Tibial artery (tissue), 4 donors: ENCODE results near the gene ZBTB40.

Source experiments
- DNase-seq, 2 donors: peaks; one replicate each; pipeline ENCODE4 v3.0.0-alpha.2; 2019
- H3K27ac ChIP-seq, 2 donors: fragments of 200-600 bp; sonication (generic) in 1 of 2; 1 replicate in 1 of 2; 2 replicates in 1 of 2; pipeline ENCODE4 v1.5.1; 2018 to 2019; ENCODE audit warnings: mild to moderate bottlenecking in 1 of 2
- H3K27me3 ChIP-seq, 2 donors: fragments of 200-600 bp; sonication (generic) in 1 of 2; one replicate each; pipeline versions ENCODE4 v1.5.1 to v1.6.0; 2016 to 2019
- H3K36me3 ChIP-seq, 3 donors: fragments of 200-600 bp; sonication (generic) in 2 of 3; one replicate each; pipeline ENCODE4 v1.5.1; 2016 to 2019; ENCODE audit warnings: mild to moderate bottlenecking in 2 of 3
- H3K4me1 ChIP-seq, 4 donors: fragments of 200-600 bp; sonication (generic) in 2 of 4; 1 replicate in 3 of 4; 2 replicates in 1 of 4; pipeline ENCODE4 v1.5.1; 2016 to 2019
- H3K4me3 ChIP-seq, 2 donors: fragments of 200-600 bp; sonication (generic) in 1 of 2; 1 replicate in 1 of 2; 2 replicates in 1 of 2; pipeline ENCODE4 v1.5.1; 2018 to 2019; ENCODE audit warnings: mild to moderate bottlenecking in 2 of 2
- H3K9me3 ChIP-seq, 3 donors: fragments of 200-600 bp; sonication (generic) in 1 of 3; one replicate each; pipeline ENCODE4 v1.5.1; 2016 to 2019
- intact Hi-C: fragments of 100-400 bp; cut with DNase I; formaldehyde crosslinking; loops from one replicate; pipeline ENCODE4 v1.15.0; 2023; ENCODE audit warnings: low total_unique reads
- TF ChIP-seq, protein P1 (sequence below), 2 experiments: fragments of 200-600 bp in 1 of 2; fragments of 450-650 bp in 1 of 2; IDR thresholded peaks; one replicate each; pipeline ENCODE4 v1.5.1; 2017 to 2019; ENCODE audit warnings: antibody characterized with exemption in 2 of 2, mild to moderate bottlenecking in 1 of 2, moderate library complexity in 1 of 2

The ZBTB40 gene

DNA sequence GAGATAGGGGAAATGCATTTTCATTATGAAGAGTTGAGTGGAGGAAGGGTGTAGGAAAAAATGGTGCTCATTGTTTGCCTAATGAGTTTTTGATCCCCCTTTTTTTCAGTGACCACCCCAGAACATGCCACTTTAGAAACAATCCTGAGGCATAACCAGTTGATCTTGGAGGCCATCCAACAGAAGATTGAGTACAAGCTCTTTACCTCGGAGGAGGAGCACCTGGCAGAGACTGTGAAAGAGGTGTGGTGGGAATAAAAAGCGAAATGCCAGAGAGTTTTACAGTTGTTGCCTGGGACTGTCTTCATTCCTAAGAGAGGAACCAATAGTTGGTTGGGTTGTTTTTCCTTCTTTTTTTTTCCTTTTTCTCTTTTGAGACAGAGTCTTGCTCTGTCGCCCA, 57.3 kb downstream of the ZBTB40 start:
- no peaks in the 10 kb centered on the region for H3K27me3 ChIP-seq
- H3K27ac ChIP-seq: peak overlapping the region; percentile 43 to 72
- no peaks in the 10 kb centered on the region for H3K9me3 ChIP-seq
- H3K4me1 ChIP-seq: peaks cover 0 to 52% (median 14%) of the 10 kb centered on the region in 4 donors
- H3K36me3 ChIP-seq: peaks cover 51 to 82% (median 67%) of the 10 kb centered on the region in 3 donors
- TF ChIP-seq, protein P1, sequence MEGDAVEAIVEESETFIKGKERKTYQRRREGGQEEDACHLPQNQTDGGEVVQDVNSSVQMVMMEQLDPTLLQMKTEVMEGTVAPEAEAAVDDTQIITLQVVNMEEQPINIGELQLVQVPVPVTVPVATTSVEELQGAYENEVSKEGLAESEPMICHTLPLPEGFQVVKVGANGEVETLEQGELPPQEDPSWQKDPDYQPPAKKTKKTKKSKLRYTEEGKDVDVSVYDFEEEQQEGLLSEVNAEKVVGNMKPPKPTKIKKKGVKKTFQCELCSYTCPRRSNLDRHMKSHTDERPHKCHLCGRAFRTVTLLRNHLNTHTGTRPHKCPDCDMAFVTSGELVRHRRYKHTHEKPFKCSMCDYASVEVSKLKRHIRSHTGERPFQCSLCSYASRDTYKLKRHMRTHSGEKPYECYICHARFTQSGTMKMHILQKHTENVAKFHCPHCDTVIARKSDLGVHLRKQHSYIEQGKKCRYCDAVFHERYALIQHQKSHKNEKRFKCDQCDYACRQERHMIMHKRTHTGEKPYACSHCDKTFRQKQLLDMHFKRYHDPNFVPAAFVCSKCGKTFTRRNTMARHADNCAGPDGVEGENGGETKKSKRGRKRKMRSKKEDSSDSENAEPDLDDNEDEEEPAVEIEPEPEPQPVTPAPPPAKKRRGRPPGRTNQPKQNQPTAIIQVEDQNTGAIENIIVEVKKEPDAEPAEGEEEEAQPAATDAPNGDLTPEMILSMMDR (IDR thresholded peaks at IDR 0.05): no peak
- DNase-seq: no peak
- intact Hi-C loops: no loop called here
- H3K4me3 ChIP-seq: no peak overlapping the region

DNA sequence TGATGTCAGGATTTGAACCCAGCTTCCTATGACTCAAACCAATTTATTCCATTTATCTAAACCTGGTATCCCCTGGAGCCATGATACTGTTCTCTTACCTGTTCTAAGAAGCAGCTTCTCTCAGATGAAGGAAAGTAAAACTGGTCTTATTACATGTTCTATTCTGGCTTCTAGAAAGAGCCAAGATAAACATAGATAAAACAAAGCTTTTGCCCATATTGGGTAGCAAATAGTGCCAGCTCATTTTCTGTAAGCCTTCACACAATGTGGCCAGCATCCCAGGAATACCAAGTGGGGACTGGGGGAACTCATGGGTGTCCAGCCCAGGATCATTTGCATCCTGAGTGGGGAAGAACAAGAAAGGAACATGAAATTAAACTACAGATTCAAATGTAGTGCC, 58.2 kb downstream of the ZBTB40 start:
- peaks cover 59 to 90% (median 73%) of the 10 kb centered on the region in 3 donors for H3K36me3 ChIP-seq
- H3K27ac ChIP-seq: peak overlapping the region; percentile 43 to 72
- TF ChIP-seq, protein P1 (IDR thresholded peaks at IDR 0.05): no peak
- H3K9me3 ChIP-seq: no peaks in the 10 kb centered on the region
- intact Hi-C loops: no loop called here
- peaks cover 0 to 44% (median 12%) of the 10 kb centered on the region in 4 donors for H3K4me1 ChIP-seq
- DNase-seq: no peak
- no peaks in the 10 kb centered on the region for H3K27me3 ChIP-seq
- H3K4me3 ChIP-seq: peak overlapping the region; percentile 34 to 37

DNA sequence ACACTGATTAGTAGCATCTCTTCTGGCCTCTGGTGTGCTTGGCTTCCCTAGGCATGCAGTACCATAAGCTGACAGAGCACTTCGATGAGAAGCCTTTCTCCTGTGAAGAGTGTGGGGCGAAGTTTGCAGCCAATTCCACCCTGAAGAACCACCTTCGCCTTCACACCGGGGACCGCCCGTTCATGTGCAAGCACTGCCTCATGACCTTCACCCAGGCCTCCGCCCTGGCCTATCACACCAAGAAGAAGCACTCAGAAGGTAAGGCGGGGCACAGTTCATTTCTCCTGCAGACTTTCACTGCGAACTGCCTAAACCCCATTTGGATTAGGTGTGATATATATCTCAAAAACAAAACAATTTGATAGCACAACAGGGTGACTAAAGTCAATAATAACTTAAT, 61.2 kb downstream of the ZBTB40 start:
- intact Hi-C loops: no loop called here
- H3K27me3 ChIP-seq: no peaks in the 10 kb centered on the region
- no peak for DNase-seq
- TF ChIP-seq, protein P1 (IDR thresholded peaks at IDR 0.05): no peak
- H3K27ac ChIP-seq: peak overlapping the region; percentile 2 to 72
- peaks cover 0 to 43% (median 11%) of the 10 kb centered on the region in 4 donors for H3K4me1 ChIP-seq
- no peak overlapping the region for H3K4me3 ChIP-seq
- H3K9me3 ChIP-seq: no peaks in the 10 kb centered on the region
- H3K36me3 ChIP-seq: peaks cover 70 to 98% (median 80%) of the 10 kb centered on the region in 3 donors

DNA sequence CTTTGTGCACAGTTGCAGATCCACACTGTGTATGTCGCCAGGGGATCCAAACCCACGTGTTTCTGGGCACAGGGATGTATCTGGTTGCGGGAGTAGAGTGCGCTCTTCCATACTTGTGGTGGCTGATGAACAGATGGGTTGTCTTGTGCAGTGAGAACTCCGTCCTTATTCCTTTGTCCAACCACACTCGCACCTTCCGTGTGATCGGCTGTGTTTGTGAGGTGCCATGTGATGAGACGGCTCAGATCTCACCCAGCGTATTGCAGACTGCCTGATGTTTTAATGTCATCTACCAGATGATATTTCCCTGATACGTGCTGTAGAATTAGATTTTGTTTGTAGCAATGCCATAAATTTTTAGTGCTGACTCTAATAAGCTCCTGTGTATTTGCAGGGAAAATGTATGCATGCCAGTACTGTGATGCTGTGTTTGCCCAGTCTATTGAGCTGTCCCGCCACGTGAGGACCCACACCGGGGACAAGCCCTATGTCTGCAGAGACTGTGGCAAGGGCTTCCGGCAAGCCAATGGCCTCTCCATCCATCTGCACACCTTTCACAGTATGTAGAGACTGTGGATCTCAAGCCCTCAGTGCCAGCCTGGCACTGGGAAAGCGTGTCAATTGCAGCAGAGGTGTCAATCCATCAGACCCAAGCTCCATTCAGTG, 65.4 kb downstream of the ZBTB40 start:
- intact Hi-C loops: no loop called here

DNA sequence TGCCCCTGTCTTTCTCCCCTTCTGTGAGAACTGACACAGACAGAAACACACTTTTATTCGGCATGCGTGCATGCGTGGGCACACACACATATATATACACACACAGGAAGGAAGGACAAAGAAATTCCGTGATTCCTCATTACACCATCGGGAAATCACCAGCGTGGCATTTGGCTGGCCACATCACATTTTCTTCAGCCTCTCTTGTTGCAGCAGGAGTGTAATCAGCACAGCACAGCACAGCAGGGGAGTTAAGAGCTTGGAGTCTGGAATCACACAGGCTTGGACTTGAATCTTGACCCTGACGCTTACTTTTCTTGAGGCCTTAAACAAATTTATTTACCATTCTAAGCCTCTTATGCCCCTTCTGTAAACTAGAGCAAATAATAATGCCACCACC, 66.3 kb downstream of the ZBTB40 start:
- H3K9me3 ChIP-seq: no peaks in the 10 kb centered on the region
- peaks cover 0 to 3% (median 0%) of the 10 kb centered on the region in 4 donors for H3K4me1 ChIP-seq
- no peak overlapping the region for H3K4me3 ChIP-seq
- peak overlapping the region in 1 of 2 donors; percentile 12 for H3K27ac ChIP-seq
- H3K27me3 ChIP-seq: no peaks in the 10 kb centered on the region
- no peak for DNase-seq
- intact Hi-C loops: no loop called here
- TF ChIP-seq, protein P1 (IDR thresholded peaks at IDR 0.05): no peak
- peaks cover 86 to 100% (median 96%) of the 10 kb centered on the region in 3 donors for H3K36me3 ChIP-seq

More for the DNA sequence above, 65.4 kb downstream of the ZBTB40 start:
- peaks cover 0 to 5% (median 2%) of the 10 kb centered on the region in 4 donors for H3K4me1 ChIP-seq
- H3K27me3 ChIP-seq: no peaks in the 10 kb centered on the region
- TF ChIP-seq, protein P1 (IDR thresholded peaks at IDR 0.05): no peak
- no peak overlapping the region for H3K4me3 ChIP-seq
- DNase-seq: no peak
- no peaks in the 10 kb centered on the region for H3K9me3 ChIP-seq
- H3K36me3 ChIP-seq: peaks cover 89 to 100% (median 97%) of the 10 kb centered on the region in 3 donors
- H3K27ac ChIP-seq: no peak overlapping the region
